ENCODE results near the gene NCOA6. TPM values are rescaled to one million over a fixed set of nuclear protein-coding genes. Genes with fewer than 3 reads are reported as not detected.

The NCOA6 gene
- total and polyA plus RNA-seq, 8 donors: 11.1 to 19.3 (median 12.3) TPM

DNA sequence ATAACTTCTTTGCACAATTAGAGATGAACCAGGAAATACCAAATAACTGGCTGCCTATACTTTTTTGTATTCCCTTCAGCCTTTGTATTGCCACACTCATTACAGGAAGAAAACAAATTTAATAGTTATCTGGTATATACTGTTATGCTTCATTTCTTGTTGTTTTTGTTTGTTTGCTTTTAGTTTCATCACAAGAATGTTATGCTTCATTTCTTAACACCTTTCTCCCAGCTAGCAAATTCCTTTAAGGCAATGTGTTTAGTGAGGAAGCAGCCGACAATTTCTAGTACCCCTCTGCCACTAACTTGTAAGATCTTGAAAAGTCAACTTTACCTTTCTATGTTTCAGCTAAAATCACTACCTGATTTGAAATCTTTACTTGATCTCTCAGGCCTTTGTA is 1.4 kb downstream of the NCOA6 start:
- no peak for FAIRE-seq
- no peak for DNase-seq
- no peaks in the 10 kb centered on the region for H3K36me3 ChIP-seq
- peak overlapping the region in 2 of 4 donors; percentile 88 to 91 for H3K4me3 ChIP-seq
- TF ChIP-seq, protein P1, sequence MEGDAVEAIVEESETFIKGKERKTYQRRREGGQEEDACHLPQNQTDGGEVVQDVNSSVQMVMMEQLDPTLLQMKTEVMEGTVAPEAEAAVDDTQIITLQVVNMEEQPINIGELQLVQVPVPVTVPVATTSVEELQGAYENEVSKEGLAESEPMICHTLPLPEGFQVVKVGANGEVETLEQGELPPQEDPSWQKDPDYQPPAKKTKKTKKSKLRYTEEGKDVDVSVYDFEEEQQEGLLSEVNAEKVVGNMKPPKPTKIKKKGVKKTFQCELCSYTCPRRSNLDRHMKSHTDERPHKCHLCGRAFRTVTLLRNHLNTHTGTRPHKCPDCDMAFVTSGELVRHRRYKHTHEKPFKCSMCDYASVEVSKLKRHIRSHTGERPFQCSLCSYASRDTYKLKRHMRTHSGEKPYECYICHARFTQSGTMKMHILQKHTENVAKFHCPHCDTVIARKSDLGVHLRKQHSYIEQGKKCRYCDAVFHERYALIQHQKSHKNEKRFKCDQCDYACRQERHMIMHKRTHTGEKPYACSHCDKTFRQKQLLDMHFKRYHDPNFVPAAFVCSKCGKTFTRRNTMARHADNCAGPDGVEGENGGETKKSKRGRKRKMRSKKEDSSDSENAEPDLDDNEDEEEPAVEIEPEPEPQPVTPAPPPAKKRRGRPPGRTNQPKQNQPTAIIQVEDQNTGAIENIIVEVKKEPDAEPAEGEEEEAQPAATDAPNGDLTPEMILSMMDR (IDR thresholded peaks at IDR 0.05): no peak
- H3K27ac ChIP-seq: peak overlapping the region in 2 of 4 donors; percentile 82 to 83
- ATAC-seq: no peak
- H3K4me1 ChIP-seq: peaks cover 15 to 34% (median 21%) of the 10 kb centered on the region in 3 donors
- no peaks in the 10 kb centered on the region for H3K27me3 ChIP-seq
- H3K9me3 ChIP-seq: no peaks in the 10 kb centered on the region
- WGBS, 2 donors: 4 to 13% methylated on average over 1 of the region's 1 CpG
- intact Hi-C loops (cut with DNase I): no loop called here

DNA sequence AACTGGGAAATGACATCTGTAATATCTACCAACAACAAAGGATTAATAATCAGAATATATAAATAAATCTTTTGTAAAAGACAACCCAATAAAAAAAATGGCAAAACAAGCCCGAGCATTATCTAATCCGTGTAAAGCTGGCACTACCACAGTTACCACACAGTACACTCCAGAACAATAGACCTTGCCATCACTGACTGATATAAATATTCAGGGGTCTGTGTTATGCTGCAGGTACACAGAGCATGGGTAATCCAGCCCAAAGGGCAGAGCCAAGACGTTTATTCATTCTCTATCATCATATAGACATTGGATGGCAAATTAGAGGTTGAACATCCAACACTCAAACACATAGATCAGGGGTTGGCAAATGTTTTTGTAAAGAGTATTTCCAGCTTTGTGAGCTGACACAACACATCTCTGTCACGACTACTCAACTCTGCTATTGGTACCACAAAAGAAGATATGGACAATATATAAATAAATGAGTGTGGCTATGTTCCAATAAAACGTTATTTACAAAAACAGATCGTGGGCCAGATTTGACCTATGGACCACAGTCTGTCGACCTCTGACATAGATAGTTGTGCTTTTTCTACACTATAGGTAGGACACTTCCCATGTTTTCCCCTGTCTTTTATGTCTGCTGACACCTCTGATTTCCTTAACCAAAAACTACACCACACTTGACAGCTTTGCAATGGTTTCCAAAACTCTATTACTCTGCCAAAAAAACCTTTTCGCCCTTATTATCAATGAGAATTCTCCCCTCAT is 4.5 kb downstream of the NCOA6 start:
- no peak overlapping the region for H3K27ac ChIP-seq
- ATAC-seq (no peak), FAIRE-seq (no peak), DNase-seq (no peak)
- TF ChIP-seq, protein P1 (IDR thresholded peaks at IDR 0.05): no peak
- peaks cover 21 to 35% (median 27%) of the 10 kb centered on the region in 3 donors for H3K4me1 ChIP-seq
- H3K4me3 ChIP-seq: no peak overlapping the region
- no peaks in the 10 kb centered on the region for H3K27me3 ChIP-seq
- WGBS, 2 donors: 25 to 30% methylated on average over 8 of the region's 8 CpGs
- H3K36me3 ChIP-seq: no peaks in the 10 kb centered on the region
- H3K9me3 ChIP-seq: no peaks in the 10 kb centered on the region
- intact Hi-C loops (cut with DNase I): no loop called here

DNA sequence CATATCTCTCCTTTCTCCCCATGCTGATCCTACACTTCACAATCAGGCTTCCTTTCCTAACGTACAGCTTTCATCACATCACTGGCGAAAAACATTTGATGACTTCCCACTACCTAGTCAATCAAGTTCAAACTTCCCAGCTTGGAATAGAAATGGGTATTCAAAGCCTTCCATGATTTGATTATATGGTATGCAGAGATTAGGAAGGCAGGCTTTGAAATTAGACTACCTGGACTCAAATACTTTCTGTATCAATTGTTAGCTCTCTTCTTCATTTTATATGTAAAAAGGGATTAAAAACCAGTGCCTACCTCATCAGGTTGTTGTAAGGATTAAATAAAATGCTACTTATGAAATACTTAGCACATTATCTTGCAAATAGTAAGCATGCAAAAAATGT is 7.7 kb downstream of the NCOA6 start:
- 43 to 46% methylated on average over 2 of the region's 2 CpGs for WGBS, 2 donors
- DNase-seq (no peak), FAIRE-seq (no peak), ATAC-seq (no peak)
- Histone ChIP-seq H3K27me3 (no peaks in the 10 kb centered on the region), H3K27ac (no peak overlapping the region), H3K36me3 (no peaks in the 10 kb centered on the region), H3K4me1 (peaks cover 9 to 20% (median 12%) of the 10 kb centered on the region in 3 donors), H3K9me3 (no peaks in the 10 kb centered on the region), H3K4me3 (no peak overlapping the region)
- intact Hi-C loops (cut with DNase I): no loop called here
- TF ChIP-seq, protein P1 (IDR thresholded peaks at IDR 0.05): no peak

DNA sequence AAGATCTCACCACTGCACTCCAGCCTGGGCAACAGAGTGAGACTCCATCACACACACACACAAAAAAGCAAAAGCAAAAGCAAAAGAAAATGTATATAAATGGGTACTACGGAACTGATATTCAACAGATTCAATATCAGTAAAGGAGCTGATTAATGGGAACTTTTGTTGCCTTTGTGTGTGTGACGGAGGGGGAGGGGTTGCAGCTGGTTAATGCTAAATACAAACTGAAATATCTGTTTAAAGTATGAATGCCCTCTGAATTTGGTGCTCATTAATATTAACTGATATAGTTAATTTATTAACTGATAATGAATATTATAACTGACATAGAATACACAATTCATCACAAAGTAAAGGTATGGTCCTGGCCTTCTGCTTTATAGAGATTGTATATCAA is 8.4 kb downstream of the NCOA6 start:
- intact Hi-C loops (cut with DNase I): no loop called here
- Histone ChIP-seq H3K36me3 (no peaks in the 10 kb centered on the region), H3K27ac (no peak overlapping the region), H3K4me3 (no peak overlapping the region), H3K27me3 (no peaks in the 10 kb centered on the region), H3K4me1 (peaks cover 6 to 20% (median 12%) of the 10 kb centered on the region in 3 donors), H3K9me3 (no peaks in the 10 kb centered on the region)
- WGBS, 2 donors: 20 to 23% methylated on average over 2 of the region's 2 CpGs
- DNase-seq (no peak), ATAC-seq (no peak), FAIRE-seq (no peak)
- TF ChIP-seq, protein P1 (IDR thresholded peaks at IDR 0.05): no peak

DNA sequence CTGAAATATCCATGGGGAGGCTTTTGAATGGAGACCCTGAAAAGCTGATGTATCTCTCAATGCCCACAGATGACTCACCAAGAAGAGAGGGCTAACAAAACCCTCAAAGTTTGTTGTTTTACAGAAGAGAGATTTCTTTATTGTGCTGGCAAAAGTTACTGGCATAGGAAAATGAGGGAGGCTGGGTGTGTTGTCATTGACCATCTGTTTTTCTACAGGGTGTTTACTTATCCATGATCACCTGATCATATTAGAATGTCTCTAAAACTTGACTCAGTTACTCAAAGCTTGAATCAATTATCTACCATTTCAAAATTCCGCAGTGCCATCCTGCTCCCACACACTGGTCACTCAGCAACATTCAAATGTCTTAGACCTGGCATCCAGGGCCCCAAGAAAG is 9.8 kb downstream of the NCOA6 start:
- Histone ChIP-seq H3K4me3 (no peak overlapping the region), H3K9me3 (no peaks in the 10 kb centered on the region), H3K27ac (no peak overlapping the region), H3K27me3 (no peaks in the 10 kb centered on the region), H3K36me3 (no peaks in the 10 kb centered on the region), H3K4me1 (peaks cover 6 to 13% (median 12%) of the 10 kb centered on the region in 3 donors)
- no peak for FAIRE-seq
- ATAC-seq: no peak
- no peak for DNase-seq
- TF ChIP-seq, protein P1 (IDR thresholded peaks at IDR 0.05): no peak
- WGBS, 2 donors: 87 to 93% methylated on average over 1 of the region's 1 CpG
- intact Hi-C loops (cut with DNase I): no loop called here

Measured in pancreas (tissue), 10 donors.